ENCODE results near the gene MRPL27. TPM values are rescaled to one million over a fixed set of nuclear protein-coding genes. Genes with fewer than 3 reads are reported as not detected.

MRPL27 gene
- total and polyA plus RNA-seq, 2 donors from 2014 or later, result 54.0 to 227 TPM

- Histone ChIP-seq H3K9me3 (ENCODE audit: control insufficient read depth in 2 of 3, insufficient read depth in 1 of 3, low read length in 3 of 3) (no peaks in the 10 kb centered on the region), H3K36me3 (ENCODE audit: control insufficient read depth in 2 of 3, insufficient read depth in 3 of 3, low read length in 3 of 3) (no peaks in the 10 kb centered on the region), H3K9ac (ENCODE audit: low read length in 3 of 3) (no peak overlapping the region), H3K27me3 (ENCODE audit: control insufficient read depth, insufficient read depth, low read length) (no peaks in the 10 kb centered on the region), H3K4me1 (ENCODE audit: control insufficient read depth in 2 of 3, insufficient read depth in 2 of 3, low read depth in 1 of 3, low read length in 3 of 3) (peaks cover 0 to 7% (median 0%) of the 10 kb centered on the region in 3 donors), H3K4me3 (ENCODE audit: low read length in 3 of 3) (no peak overlapping the region), H3K27ac (ENCODE audit: low read depth in 2 of 2, low read length in 2 of 2) (no peak overlapping the region)
- DNase-seq (peak in 1 of 5 donors; percentile 29), FAIRE-seq (no peak)
- intact Hi-C loops (cut with DNase I), result no loop called here
- TF ChIP-seq CTCF (IDR thresholded peaks at IDR 0.05; ENCODE audit: borderline replicate concordance, extremely low read depth, insufficient read depth), result no peak
Observed at GRCh38 chr17:50319306-50320004, 53.5 kb downstream of the MRPL27 start.

- Histone ChIP-seq H3K36me3 (ENCODE audit: control insufficient read depth in 2 of 3, insufficient read depth in 3 of 3, low read length in 3 of 3) (no peaks in the 10 kb centered on the region), H3K9ac (ENCODE audit: low read length in 3 of 3) (no peak overlapping the region), H3K27ac (ENCODE audit: low read depth in 2 of 2, low read length in 2 of 2) (no peak overlapping the region), H3K27me3 (ENCODE audit: control insufficient read depth, insufficient read depth, low read length) (no peaks in the 10 kb centered on the region), H3K9me3 (ENCODE audit: control insufficient read depth in 2 of 3, insufficient read depth in 1 of 3, low read length in 3 of 3) (no peaks in the 10 kb centered on the region), H3K4me3 (ENCODE audit: low read length in 3 of 3) (no peak overlapping the region), H3K4me1 (ENCODE audit: control insufficient read depth in 2 of 3, insufficient read depth in 2 of 3, low read depth in 1 of 3, low read length in 3 of 3) (peaks cover 0 to 7% (median 0%) of the 10 kb centered on the region in 3 donors)
- peak in 4 of 5 donors; percentile 85 to 96 (median 91) for DNase-seq
- TF ChIP-seq CTCF (IDR thresholded peaks at IDR 0.05; ENCODE audit: borderline replicate concordance, extremely low read depth, insufficient read depth), result no peak
- intact Hi-C loops (cut with DNase I), result no loop called here
- FAIRE-seq, result no peak
Observed at GRCh38 chr17:50318501-50319285, 54.3 kb downstream of the MRPL27 start.

Other genes starting within 250 kb of the MRPL27 start
- gene SAMD14, start 243.0 kb downstream of the MRPL27 start, total RNA-seq, result 5.0 TPM
- gene SAMD14, start 243.0 kb downstream of the MRPL27 start, polyA plus RNA-seq (ENCODE audit: insufficient read depth, low read depth, low replicate concordance), result 3.7 TPM
- 64.4 TPM for gene PPP1R9B, start 222.5 kb downstream of the MRPL27 start, total RNA-seq
- 17.1 TPM for gene PPP1R9B, start 222.5 kb downstream of the MRPL27 start, polyA plus RNA-seq (ENCODE audit: insufficient read depth, low read depth, low replicate concordance)
- 4.2 TPM for gene SGCA, start 207.2 kb downstream of the MRPL27 start, total RNA-seq
- 5.5 TPM for gene SGCA, start 207.2 kb downstream of the MRPL27 start, polyA plus RNA-seq (ENCODE audit: insufficient read depth, low read depth, low replicate concordance)
- 142 TPM for gene COL1A1, start 171.6 kb downstream of the MRPL27 start, total RNA-seq
- 9.2 TPM for gene COL1A1, start 171.6 kb downstream of the MRPL27 start, polyA plus RNA-seq (ENCODE audit: insufficient read depth, low read depth, low replicate concordance)
- 2.4 TPM for gene TMEM92, start 98.7 kb downstream of the MRPL27 start, total RNA-seq
- not detected for gene TMEM92, start 98.7 kb downstream of the MRPL27 start, polyA plus RNA-seq (ENCODE audit: insufficient read depth, low read depth, low replicate concordance)
- 30.0 TPM for gene XYLT2, start 27.1 kb downstream of the MRPL27 start, total RNA-seq
- gene XYLT2, start 27.1 kb downstream of the MRPL27 start, polyA plus RNA-seq (ENCODE audit: insufficient read depth, low read depth, low replicate concordance), result 21.2 TPM
- gene EME1, start within 50 bp of the MRPL27 start, total RNA-seq, result 1.0 TPM
- not detected for gene EME1, start within 50 bp of the MRPL27 start, polyA plus RNA-seq (ENCODE audit: insufficient read depth, low read depth, low replicate concordance)
- 61.7 TPM for gene LRRC59, start 24.3 kb upstream of the MRPL27 start, total RNA-seq
- gene LRRC59, start 24.3 kb upstream of the MRPL27 start, polyA plus RNA-seq (ENCODE audit: insufficient read depth, low read depth, low replicate concordance), result 37.0 TPM
- 44.4 TPM for gene ACSF2, start 53.0 kb upstream of the MRPL27 start, total RNA-seq
- gene ACSF2, start 53.0 kb upstream of the MRPL27 start, polyA plus RNA-seq (ENCODE audit: insufficient read depth, low read depth, low replicate concordance), result 404 TPM
- gene CHAD, start 95.7 kb upstream of the MRPL27 start, total RNA-seq, result 0.22 TPM
- gene CHAD, start 95.7 kb upstream of the MRPL27 start, polyA plus RNA-seq (ENCODE audit: insufficient read depth, low read depth, low replicate concordance), result 0.43 TPM
- 38.9 TPM for gene RSAD1, start 105.7 kb upstream of the MRPL27 start, total RNA-seq
- gene RSAD1, start 105.7 kb upstream of the MRPL27 start, polyA plus RNA-seq (ENCODE audit: insufficient read depth, low read depth, low replicate concordance), result 39.9 TPM
- 0.72 TPM for gene MYCBPAP, start 135.3 kb upstream of the MRPL27 start, total RNA-seq
- gene MYCBPAP, start 135.3 kb upstream of the MRPL27 start, polyA plus RNA-seq (ENCODE audit: insufficient read depth, low read depth, low replicate concordance), result 2.9 TPM
- gene EPN3, start 159.6 kb upstream of the MRPL27 start, total RNA-seq, result 5.0 TPM
- gene EPN3, start 159.6 kb upstream of the MRPL27 start, polyA plus RNA-seq (ENCODE audit: insufficient read depth, low read depth, low replicate concordance), result 28.7 TPM
- 60.4 TPM for gene SPATA20, start 174.0 kb upstream of the MRPL27 start, total RNA-seq
- gene SPATA20, start 174.0 kb upstream of the MRPL27 start, polyA plus RNA-seq (ENCODE audit: insufficient read depth, low read depth, low replicate concordance), result 52.7 TPM
- 0.06 TPM for gene CACNA1G, start 187.5 kb upstream of the MRPL27 start, total RNA-seq
- gene CACNA1G, start 187.5 kb upstream of the MRPL27 start, polyA plus RNA-seq (ENCODE audit: insufficient read depth, low read depth, low replicate concordance), result not detected

Data from kidney (tissue), 14 donors.